HL-60 (cell line): Measurements from ENCODE around the gene CMIP.

Experiments
- DNase-seq, 2 experiments: peaks; one replicate each; pipeline ENCODE4 v3.0.0-alpha.2; 2010 to 2020; ENCODE audit warnings: low read depth in 1 of 2, low spot score in 1 of 2
- H3K27ac ChIP-seq: fragments of 250-450 bp; sonication (Bioruptor Pico); replicated peaks from 2 replicates; pipeline ENCODE4 v1.5.1; 2020; ENCODE audit warnings: mild to moderate bottlenecking, moderate library complexity
- H3K27me3 ChIP-seq: fragments of 250-450 bp; sonication (Bioruptor Pico); 2 replicates; pipeline ENCODE4 v1.5.1; 2021; ENCODE audit warnings: mild to moderate bottlenecking, moderate library complexity; ENCODE audit not compliant: insufficient read depth, poor library complexity, severe bottlenecking
- H3K4me3 ChIP-seq: replicated peaks from 2 replicates; pipeline ENCODE4 v1.5.1; 2011; ENCODE audit warnings: mild to moderate bottlenecking, control low read depth, low read length; ENCODE audit not compliant: insufficient read depth
- CTCF ChIP-seq: IDR thresholded peaks from one replicate; pipeline ENCODE4 v1.5.1; 2011; ENCODE audit warnings: low read length, control low read depth, inconsistent platforms; ENCODE audit not compliant: insufficient read depth
- GABPA ChIP-seq: IDR thresholded peaks from 2 replicates; pipeline ENCODE4 v1.6.1; 2012; ENCODE audit warnings: low read depth
- POLR2AphosphoS5 ChIP-seq: IDR thresholded peaks from 2 replicates; pipeline ENCODE4 v1.6.1; 2012; ENCODE audit warnings: low read depth
- REST ChIP-seq: IDR thresholded peaks from 2 replicates; pipeline ENCODE4 v1.6.1; 2012; ENCODE audit warnings: low read depth; ENCODE audit not compliant: insufficient replicate concordance
- SPI1 ChIP-seq: IDR thresholded peaks from 2 replicates; pipeline ENCODE4 v1.6.1; 2012; ENCODE audit warnings: low read depth, mild to moderate bottlenecking, borderline replicate concordance

CMIP gene

GRCh38 chr16:81715358-81716196 lies 271.0 kb downstream of the CMIP start:
- Histone ChIP-seq H3K27me3 (no peaks in the 10 kb centered on the region), H3K27ac (no peak overlapping the region), H3K4me3 (no peak overlapping the region)
- no peak for TF ChIP-seq GABPA
- no peak for TF ChIP-seq POLR2AphosphoS5
- no peak for TF ChIP-seq REST
- no peak for TF ChIP-seq CTCF
- no peak for TF ChIP-seq SPI1
- DNase-seq = no peak

- TF ChIP-seq SPI1 (no peak), CTCF (no peak), POLR2AphosphoS5 (no peak), REST (no peak), GABPA (no peak)
- Histone ChIP-seq H3K27ac (no peak overlapping the region), H3K27me3 (no peaks in the 10 kb centered on the region), H3K4me3 (no peak overlapping the region)
- DNase-seq = no peak
Measured at GRCh38 chr16:81716478-81717225, 272.0 kb downstream of the CMIP start.

- H3K4me3 ChIP-seq = no peak overlapping the region
- H3K27me3 ChIP-seq = no peaks in the 10 kb centered on the region
- DNase-seq = no peak
- TF ChIP-seq POLR2AphosphoS5 = no peak
- TF ChIP-seq REST = no peak
- TF ChIP-seq SPI1 = no peak
- TF ChIP-seq GABPA = no peak
- TF ChIP-seq CTCF = no peak
- no peak overlapping the region for H3K27ac ChIP-seq
Measured at GRCh38 chr16:81717662-81718189, 273.1 kb downstream of the CMIP start.
